Cardiac atrium fibroblast (primary cell): Measurements from ENCODE around the gene STARD4. TPM values are rescaled to one million over a fixed set of nuclear protein-coding genes. Genes with fewer than 3 reads are reported as not detected.

Experiments used
- total RNA-seq: library from RNA; depleted of rRNA; stranded (reverse); fragments of >200 nt; gene quantifications from 2 replicates; pipeline ENCODE4 v1.2.3, GENCODE V29; 2015

Gene STARD4, protein sequence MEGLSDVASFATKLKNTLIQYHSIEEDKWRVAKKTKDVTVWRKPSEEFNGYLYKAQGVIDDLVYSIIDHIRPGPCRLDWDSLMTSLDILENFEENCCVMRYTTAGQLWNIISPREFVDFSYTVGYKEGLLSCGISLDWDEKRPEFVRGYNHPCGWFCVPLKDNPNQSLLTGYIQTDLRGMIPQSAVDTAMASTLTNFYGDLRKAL
- total RNA-seq: 12.5 and 24.1 TPM in 2 replicates

DNA sequence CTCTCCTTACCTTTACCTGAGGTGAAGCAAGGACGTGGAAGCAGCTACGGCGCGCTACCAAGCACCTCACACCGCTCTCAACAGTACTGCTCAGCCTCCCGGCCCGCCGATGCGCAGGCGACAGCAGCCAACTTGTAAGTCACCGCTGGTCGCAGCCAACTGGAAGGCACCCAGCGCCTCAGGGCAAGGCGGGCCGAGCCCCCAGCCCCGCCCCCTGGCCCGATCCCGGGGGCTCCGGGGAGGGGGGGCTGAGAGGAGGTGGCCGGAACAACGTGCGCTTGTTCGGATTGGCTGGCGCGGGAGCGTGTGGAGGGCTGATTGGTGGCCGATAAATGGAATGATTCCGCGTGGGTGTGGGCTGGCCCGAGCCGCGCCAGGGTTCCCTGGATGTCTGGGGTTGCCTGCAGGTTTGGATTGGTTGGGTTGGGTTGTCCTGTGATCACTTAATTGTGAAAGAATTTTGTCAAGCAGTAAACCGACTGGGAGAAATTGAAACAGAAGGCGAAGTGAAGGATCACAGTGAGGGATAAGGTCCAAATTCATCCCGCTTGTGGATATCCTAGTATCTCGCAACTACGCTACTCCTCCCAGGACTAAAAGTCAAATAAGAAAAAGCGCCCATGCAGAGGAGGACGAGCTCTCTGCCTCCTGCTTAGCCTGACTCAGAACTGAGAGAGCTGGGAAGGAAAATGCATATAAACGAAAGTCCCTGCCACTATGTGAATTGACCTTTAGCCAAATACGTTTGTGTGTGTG is at the start of gene STARD4:
STARD4 (minus strand) TSS at position 161 of the 756 bp plus-strand sequence. CDS start 5,102 bp downstream, outside the sequence.

Other genes starting within 250 kb of the STARD4 start
- gene NREP, start 244.7 kb upstream of the STARD4 start, total RNA-seq: 27.3 and 49.4 TPM in 2 replicates